ENCODE data around the gene LCOR. TPM values are rescaled to one million over a fixed set of nuclear protein-coding genes. Genes with fewer than 3 reads are reported as not detected.

Gene LCOR
- total and polyA plus RNA-seq, 2 of the 13 experiments (the other 11 are each of a cell fraction or from before 2014, with no cell fraction given) = 12.4 to 23.7 TPM

DNA sequence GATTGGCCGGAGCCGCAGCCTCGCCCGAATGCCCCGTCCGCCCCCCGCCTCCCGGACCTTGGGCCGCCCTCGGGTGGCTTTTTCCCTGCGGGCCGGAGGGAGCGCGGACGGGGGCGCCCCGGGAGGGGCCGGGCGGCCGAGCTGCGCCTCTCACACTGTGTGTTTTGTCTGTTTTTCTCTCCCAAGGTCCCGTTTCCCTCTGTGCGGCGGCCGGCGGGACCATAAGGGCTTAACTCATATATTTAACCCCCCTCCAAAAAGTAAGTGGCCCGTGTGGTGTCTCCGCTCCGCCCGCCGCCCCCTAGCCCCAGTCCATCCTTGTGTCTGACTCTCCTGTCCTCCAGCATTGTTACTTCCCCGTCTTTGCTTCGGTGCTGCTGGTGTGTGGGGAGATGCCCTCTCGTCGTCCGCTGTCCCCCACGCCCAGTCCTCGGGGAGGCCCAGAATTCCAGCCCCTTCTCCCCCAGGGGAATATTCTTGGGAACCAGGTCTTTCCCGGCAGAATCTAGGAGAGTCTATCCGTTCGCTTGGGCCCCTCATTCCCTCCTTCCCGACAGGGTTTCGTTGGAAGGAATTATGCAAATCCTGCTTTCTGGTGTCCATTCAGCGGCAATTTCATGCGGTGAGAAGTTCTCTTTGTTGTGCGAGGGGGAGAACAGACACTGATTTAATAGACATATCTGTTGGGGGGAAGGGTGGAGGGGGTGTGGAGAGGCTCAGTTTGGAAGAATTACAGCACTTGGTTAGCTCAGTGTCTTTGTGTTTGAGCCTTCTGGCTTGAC is 1.3 kb downstream of the LCOR start (continued):
- TF ChIP-seq, protein P1, sequence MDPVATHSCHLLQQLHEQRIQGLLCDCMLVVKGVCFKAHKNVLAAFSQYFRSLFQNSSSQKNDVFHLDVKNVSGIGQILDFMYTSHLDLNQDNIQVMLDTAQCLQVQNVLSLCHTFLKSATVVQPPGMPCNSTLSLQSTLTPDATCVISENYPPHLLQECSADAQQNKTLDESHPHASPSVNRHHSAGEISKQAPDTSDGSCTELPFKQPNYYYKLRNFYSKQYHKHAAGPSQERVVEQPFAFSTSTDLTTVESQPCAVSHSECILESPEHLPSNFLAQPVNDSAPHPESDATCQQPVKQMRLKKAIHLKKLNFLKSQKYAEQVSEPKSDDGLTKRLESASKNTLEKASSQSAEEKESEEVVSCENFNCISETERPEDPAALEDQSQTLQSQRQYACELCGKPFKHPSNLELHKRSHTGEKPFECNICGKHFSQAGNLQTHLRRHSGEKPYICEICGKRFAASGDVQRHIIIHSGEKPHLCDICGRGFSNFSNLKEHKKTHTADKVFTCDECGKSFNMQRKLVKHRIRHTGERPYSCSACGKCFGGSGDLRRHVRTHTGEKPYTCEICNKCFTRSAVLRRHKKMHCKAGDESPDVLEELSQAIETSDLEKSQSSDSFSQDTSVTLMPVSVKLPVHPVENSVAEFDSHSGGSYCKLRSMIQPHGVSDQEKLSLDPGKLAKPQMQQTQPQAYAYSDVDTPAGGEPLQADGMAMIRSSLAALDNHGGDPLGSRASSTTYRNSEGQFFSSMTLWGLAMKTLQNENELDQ (CRISPR knock-in tag; IDR thresholded peaks at IDR 0.05; ENCODE audit: borderline replicate concordance) = no peak
- TF ChIP-seq, protein P2, sequence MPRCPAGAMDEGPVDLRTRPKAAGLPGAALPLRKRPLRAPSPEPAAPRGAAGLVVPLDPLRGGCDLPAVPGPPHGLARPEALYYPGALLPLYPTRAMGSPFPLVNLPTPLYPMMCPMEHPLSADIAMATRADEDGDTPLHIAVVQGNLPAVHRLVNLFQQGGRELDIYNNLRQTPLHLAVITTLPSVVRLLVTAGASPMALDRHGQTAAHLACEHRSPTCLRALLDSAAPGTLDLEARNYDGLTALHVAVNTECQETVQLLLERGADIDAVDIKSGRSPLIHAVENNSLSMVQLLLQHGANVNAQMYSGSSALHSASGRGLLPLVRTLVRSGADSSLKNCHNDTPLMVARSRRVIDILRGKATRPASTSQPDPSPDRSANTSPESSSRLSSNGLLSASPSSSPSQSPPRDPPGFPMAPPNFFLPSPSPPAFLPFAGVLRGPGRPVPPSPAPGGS (CRISPR knock-in tag; IDR thresholded peaks at IDR 0.05) = no peak
- TF ChIP-seq ZSCAN9 (CRISPR knock-in tag; IDR thresholded peaks at IDR 0.05; ENCODE audit: borderline replicate concordance) (0 out of 2 replicates have a peak, but pooled peaks have one; percentile 6), POLR2A (IDR thresholded peaks at IDR 0.05; ENCODE audit: insufficient read depth in 1 of 2, low read depth in 2 of 2, low read length in 2 of 2) (peak in 1 of 2 experiments; percentile 17; a peak in 1 of 4 replicates), DNMT1 (CRISPR knock-in tag; IDR thresholded peaks at IDR 0.05) (no peak), NFIC (IDR thresholded peaks at IDR 0.05; ENCODE audit: low read length) (no peak), SRF (IDR thresholded peaks at IDR 0.05; ENCODE audit: low read depth, low read length) (no peak), TP53 (CRISPR knock-in tag; conservative IDR thresholded peaks at IDR 0.05) (no peak), NAIF1 (CRISPR knock-in tag; IDR thresholded peaks at IDR 0.05; ENCODE audit: borderline replicate concordance) (peak; percentile 52; the same call in 1 of the 2 replicates), ZNF552 (CRISPR knock-in tag; IDR thresholded peaks at IDR 0.05; ENCODE audit: borderline replicate concordance) (no peak), ZNF121 (CRISPR knock-in tag; IDR thresholded peaks at IDR 0.05) (peak; percentile 27; the same call in 1 of the 2 replicates)
- TF ChIP-seq, protein P3, sequence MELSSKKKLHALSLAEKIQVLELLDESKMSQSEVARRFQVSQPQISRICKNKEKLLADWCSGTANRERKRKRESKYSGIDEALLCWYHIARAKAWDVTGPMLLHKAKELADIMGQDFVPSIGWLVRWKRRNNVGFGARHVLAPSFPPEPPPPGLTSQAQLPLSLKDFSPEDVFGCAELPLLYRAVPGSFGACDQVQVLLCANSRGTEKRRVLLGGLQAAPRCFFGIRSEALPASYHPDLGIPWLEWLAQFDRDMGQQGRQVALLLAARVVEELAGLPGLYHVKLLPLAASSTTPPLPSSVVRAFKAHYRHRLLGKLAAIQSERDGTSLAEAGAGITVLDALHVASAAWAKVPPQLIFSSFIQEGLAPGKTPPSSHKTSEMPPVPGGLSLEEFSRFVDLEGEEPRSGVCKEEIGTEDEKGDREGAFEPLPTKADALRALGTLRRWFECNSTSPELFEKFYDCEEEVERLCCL (CRISPR knock-in tag; IDR thresholded peaks at IDR 0.05; ENCODE audit: borderline replicate concordance) = no peak
- TF ChIP-seq, protein P4, sequence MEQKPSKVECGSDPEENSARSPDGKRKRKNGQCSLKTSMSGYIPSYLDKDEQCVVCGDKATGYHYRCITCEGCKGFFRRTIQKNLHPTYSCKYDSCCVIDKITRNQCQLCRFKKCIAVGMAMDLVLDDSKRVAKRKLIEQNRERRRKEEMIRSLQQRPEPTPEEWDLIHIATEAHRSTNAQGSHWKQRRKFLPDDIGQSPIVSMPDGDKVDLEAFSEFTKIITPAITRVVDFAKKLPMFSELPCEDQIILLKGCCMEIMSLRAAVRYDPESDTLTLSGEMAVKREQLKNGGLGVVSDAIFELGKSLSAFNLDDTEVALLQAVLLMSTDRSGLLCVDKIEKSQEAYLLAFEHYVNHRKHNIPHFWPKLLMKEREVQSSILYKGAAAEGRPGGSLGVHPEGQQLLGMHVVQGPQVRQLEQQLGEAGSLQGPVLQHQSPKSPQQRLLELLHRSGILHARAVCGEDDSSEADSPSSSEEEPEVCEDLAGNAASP (CRISPR knock-in tag; IDR thresholded peaks at IDR 0.05; ENCODE audit: borderline replicate concordance) = 0 out of 2 replicates have a peak, but pooled peaks have one; percentile 11
- TF ChIP-seq, protein P5, sequence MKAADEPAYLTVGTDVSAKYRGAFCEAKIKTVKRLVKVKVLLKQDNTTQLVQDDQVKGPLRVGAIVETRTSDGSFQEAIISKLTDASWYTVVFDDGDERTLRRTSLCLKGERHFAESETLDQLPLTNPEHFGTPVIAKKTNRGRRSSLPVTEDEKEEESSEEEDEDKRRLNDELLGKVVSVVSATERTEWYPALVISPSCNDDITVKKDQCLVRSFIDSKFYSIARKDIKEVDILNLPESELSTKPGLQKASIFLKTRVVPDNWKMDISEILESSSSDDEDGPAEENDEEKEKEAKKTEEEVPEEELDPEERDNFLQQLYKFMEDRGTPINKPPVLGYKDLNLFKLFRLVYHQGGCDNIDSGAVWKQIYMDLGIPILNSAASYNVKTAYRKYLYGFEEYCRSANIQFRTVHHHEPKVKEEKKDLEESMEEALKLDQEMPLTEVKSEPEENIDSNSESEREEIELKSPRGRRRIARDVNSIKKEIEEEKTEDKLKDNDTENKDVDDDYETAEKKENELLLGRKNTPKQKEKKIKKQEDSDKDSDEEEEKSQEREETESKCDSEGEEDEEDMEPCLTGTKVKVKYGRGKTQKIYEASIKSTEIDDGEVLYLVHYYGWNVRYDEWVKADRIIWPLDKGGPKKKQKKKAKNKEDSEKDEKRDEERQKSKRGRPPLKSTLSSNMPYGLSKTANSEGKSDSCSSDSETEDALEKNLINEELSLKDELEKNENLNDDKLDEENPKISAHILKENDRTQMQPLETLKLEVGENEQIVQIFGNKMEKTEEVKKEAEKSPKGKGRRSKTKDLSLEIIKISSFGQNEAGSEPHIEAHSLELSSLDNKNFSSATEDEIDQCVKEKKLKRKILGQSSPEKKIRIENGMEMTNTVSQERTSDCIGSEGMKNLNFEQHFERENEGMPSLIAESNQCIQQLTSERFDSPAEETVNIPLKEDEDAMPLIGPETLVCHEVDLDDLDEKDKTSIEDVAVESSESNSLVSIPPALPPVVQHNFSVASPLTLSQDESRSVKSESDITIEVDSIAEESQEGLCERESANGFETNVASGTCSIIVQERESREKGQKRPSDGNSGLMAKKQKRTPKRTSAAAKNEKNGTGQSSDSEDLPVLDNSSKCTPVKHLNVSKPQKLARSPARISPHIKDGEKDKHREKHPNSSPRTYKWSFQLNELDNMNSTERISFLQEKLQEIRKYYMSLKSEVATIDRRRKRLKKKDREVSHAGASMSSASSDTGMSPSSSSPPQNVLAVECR (CRISPR knock-in tag; IDR thresholded peaks at IDR 0.05; ENCODE audit: borderline replicate concordance) = peak; percentile 41; the same call in 1 of the 2 replicates
- TF ChIP-seq, protein P6, sequence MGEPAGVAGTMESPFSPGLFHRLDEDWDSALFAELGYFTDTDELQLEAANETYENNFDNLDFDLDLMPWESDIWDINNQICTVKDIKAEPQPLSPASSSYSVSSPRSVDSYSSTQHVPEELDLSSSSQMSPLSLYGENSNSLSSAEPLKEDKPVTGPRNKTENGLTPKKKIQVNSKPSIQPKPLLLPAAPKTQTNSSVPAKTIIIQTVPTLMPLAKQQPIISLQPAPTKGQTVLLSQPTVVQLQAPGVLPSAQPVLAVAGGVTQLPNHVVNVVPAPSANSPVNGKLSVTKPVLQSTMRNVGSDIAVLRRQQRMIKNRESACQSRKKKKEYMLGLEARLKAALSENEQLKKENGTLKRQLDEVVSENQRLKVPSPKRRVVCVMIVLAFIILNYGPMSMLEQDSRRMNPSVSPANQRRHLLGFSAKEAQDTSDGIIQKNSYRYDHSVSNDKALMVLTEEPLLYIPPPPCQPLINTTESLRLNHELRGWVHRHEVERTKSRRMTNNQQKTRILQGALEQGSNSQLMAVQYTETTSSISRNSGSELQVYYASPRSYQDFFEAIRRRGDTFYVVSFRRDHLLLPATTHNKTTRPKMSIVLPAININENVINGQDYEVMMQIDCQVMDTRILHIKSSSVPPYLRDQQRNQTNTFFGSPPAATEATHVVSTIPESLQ (CRISPR knock-in tag; conservative IDR thresholded peaks at IDR 0.05) = no peak
